CD4-positive, alpha-beta T cell treated with Interferon alpha-2 for 1 hour (primary cell): ENCODE measurements around the gene RPL7L1.
"Not testable (repeated sequence)": the region's sequence is repeated elsewhere in the genome, so short reads cannot be mapped to it uniquely, and the experiment has no call there.

ENCODE experiments used
- DNase-seq, 2 donors: peaks; one replicate each; pipeline ENCODE4 v3.0.0-alpha.2; 2020 to 2022

The RPL7L1 gene

GRCh38 chr6:42879372-42880239 lies at the start of gene RPL7L1:
TSS of gene RPL7L1 (plus strand) at chr6:42879616. CDS start at chr6:42879911, 295 bp downstream.
- peak; percentile 88 to 90 for DNase-seq

GRCh38 chr6:42831237-42831636 lies 48.2 kb upstream of the RPL7L1 start:
- DNase-seq = no peak

GRCh38 chr6:42834056-42834455 lies 45.4 kb upstream of the RPL7L1 start:
- no peak for DNase-seq

- no peak for DNase-seq
Measured at GRCh38 chr6:42841844-42842584, 37.4 kb upstream of the RPL7L1 start.

- DNase-seq = no peak
Measured at GRCh38 chr6:42845327-42845694, 34.1 kb upstream of the RPL7L1 start.

GRCh38 chr6:42846505-42846904 lies 32.9 kb upstream of the RPL7L1 start:
- no peak for DNase-seq

GRCh38 chr6:42848700-42849099 lies 30.7 kb upstream of the RPL7L1 start:
- no peak for DNase-seq

- no peak for DNase-seq
Measured at GRCh38 chr6:42851599-42851998, 27.8 kb upstream of the RPL7L1 start.

GRCh38 chr6:42860036-42860435 lies 19.4 kb upstream of the RPL7L1 start:
- DNase-seq = no peak

GRCh38 chr6:42860481-42860880 lies 18.9 kb upstream of the RPL7L1 start:
- no peak for DNase-seq

GRCh38 chr6:42864602-42865001 lies 14.8 kb upstream of the RPL7L1 start:
- no peak for DNase-seq

GRCh38 chr6:42870145-42870936 lies 9.1 kb upstream of the RPL7L1 start:
- DNase-seq = no peak

GRCh38 chr6:42871711-42872110 lies 7.7 kb upstream of the RPL7L1 start:
- DNase-seq = no peak

- no peak for DNase-seq
Measured at GRCh38 chr6:42873313-42873712, 6.1 kb upstream of the RPL7L1 start.

GRCh38 chr6:42877695-42878094 lies 1.7 kb upstream of the RPL7L1 start:
- no peak for DNase-seq

- not testable (repeated sequence) for DNase-seq
Measured at GRCh38 chr6:42880240-42880817, 913 bp downstream of the RPL7L1 start.

GRCh38 chr6:42880871-42881270 lies 1.5 kb downstream of the RPL7L1 start:
- DNase-seq = not testable (repeated sequence)

- DNase-seq = no peak
Measured at GRCh38 chr6:42885702-42886101, 6.3 kb downstream of the RPL7L1 start.

GRCh38 chr6:42888201-42888600 lies 8.8 kb downstream of the RPL7L1 start:
- DNase-seq = not testable (repeated sequence)

- DNase-seq = peak in 1 of 2 donors; percentile 25
Measured at GRCh38 chr6:42889815-42890214, 10.4 kb downstream of the RPL7L1 start.

- DNase-seq = peak; percentile 87 to 91
Measured at GRCh38 chr6:42890311-42891198, 11.1 kb downstream of the RPL7L1 start.
